Esophagus squamous epithelium (tissue), 4 donors: ENCODE measurements around the gene PKDCC.

Experiments used
- CTCF ChIP-seq, 6 experiments: fragments of 450-650 bp in 4 of 6; fragments of 200-600 bp in 2 of 6; sonication (generic) in 2 of 6; IDR thresholded peaks; one replicate each; pipeline ENCODE4 v1.5.1; 2016 to 2019; ENCODE audit warnings: antibody characterized with exemption in 6 of 6, mild to moderate bottlenecking in 4 of 6, moderate library complexity in 4 of 6
- POLR2A ChIP-seq, 4 donors: fragments of 450-650 bp; IDR thresholded peaks; one replicate each; pipeline ENCODE4 v1.6.1; 2017; ENCODE audit warnings: antibody characterized with exemption in 4 of 4, mild to moderate bottlenecking in 4 of 4, moderate library complexity in 3 of 4

GRCh38 chr2:42102591-42103450 lies 55.0 kb downstream of the PKDCC start:
- TF ChIP-seq CTCF (IDR thresholded peaks at IDR 0.05), result no peak
- TF ChIP-seq POLR2A (IDR thresholded peaks at IDR 0.05), result no peak
